Vagina (tissue), 2 donors: ENCODE results near the gene NSUN3.

ENCODE experiments used
- CTCF ChIP-seq, 3 experiments: fragments of 450-650 bp in 2 of 3; fragments of 200-600 bp in 1 of 3; sonication (generic) in 1 of 3; IDR thresholded peaks; one replicate each; pipeline ENCODE4 v1.5.1; 2017 to 2019; ENCODE audit warnings: antibody characterized with exemption in 3 of 3, mild to moderate bottlenecking in 2 of 3, moderate library complexity in 2 of 3
- POLR2A ChIP-seq, 2 donors: fragments of 450-650 bp; IDR thresholded peaks; one replicate each; pipeline ENCODE4 v1.6.1; 2017; ENCODE audit warnings: antibody characterized with exemption in 2 of 2, mild to moderate bottlenecking in 2 of 2, moderate library complexity in 2 of 2
- POLR2AphosphoS5 ChIP-seq, 2 donors: sonication (generic); formaldehyde crosslinking; IDR thresholded peaks; one replicate each; pipeline ENCODE4 v1.9.0; 2017; ENCODE audit warnings: antibody characterized with exemption in 2 of 2, mild to moderate bottlenecking in 2 of 2, low read depth in 1 of 2; ENCODE audit not compliant: insufficient read depth in 1 of 2

GRCh38 chr3:94083261-94083660 lies 20.4 kb downstream of the NSUN3 start:
- TF ChIP-seq POLR2A (IDR thresholded peaks at IDR 0.05) (no peak), CTCF (IDR thresholded peaks at IDR 0.05) (no peak), POLR2AphosphoS5 (IDR thresholded peaks at IDR 0.05; ENCODE audit: insufficient read depth in 1 of 2, low read depth in 1 of 2) (no peak)
